Measurements from ENCODE around the gene ACOT11. TPM values are rescaled to one million over a fixed set of nuclear protein-coding genes. Genes with fewer than 3 reads are reported as not detected.

Gene ACOT11
- total RNA-seq, 1 donor from 2014 or later: 0.35 TPM

GRCh38 chr1:54583871-54584270, 35.8 kb downstream of the ACOT11 start:
- Mint-ChIP-seq H3K27me3 (ENCODE audit: unreplicated experiment) (no peaks in the 10 kb centered on the region), H3K9me3 (ENCODE audit: unreplicated experiment) (no peaks in the 10 kb centered on the region), H3K36me3 (ENCODE audit: unreplicated experiment) (no peaks in the 10 kb centered on the region), H3K4me1 (ENCODE audit: unreplicated experiment) (peaks cover 4% of the 10 kb centered on the region), H3K27ac (ENCODE audit: unreplicated experiment) (no peak overlapping the region), H3K4me3 (ENCODE audit: unreplicated experiment) (no peak overlapping the region)
- no peak for TF ChIP-seq CTCF (IDR thresholded peaks at IDR 0.05)
- no peak for DNase-seq (ENCODE audit: extremely low spot score, unreplicated experiment)

- DNase-seq (ENCODE audit: extremely low spot score, unreplicated experiment): no peak
- H3K9me3 Mint-ChIP-seq (ENCODE audit: unreplicated experiment): no peaks in the 10 kb centered on the region
- H3K27me3 Mint-ChIP-seq (ENCODE audit: unreplicated experiment): no peaks in the 10 kb centered on the region
- H3K36me3 Mint-ChIP-seq (ENCODE audit: unreplicated experiment): no peaks in the 10 kb centered on the region
- H3K4me3 Mint-ChIP-seq (ENCODE audit: unreplicated experiment): no peak overlapping the region
- no peak overlapping the region for H3K27ac Mint-ChIP-seq (ENCODE audit: unreplicated experiment)
- H3K4me1 Mint-ChIP-seq (ENCODE audit: unreplicated experiment): no peaks in the 10 kb centered on the region
- TF ChIP-seq CTCF (IDR thresholded peaks at IDR 0.05): no peak
These were observed 36.5 kb downstream of the ACOT11 start for GRCh38 chr1:54584575-54584974.

- Mint-ChIP-seq H3K36me3 (ENCODE audit: unreplicated experiment) (no peaks in the 10 kb centered on the region), H3K4me3 (ENCODE audit: unreplicated experiment) (no peak overlapping the region), H3K27me3 (ENCODE audit: unreplicated experiment) (no peaks in the 10 kb centered on the region), H3K27ac (ENCODE audit: unreplicated experiment) (no peak overlapping the region), H3K4me1 (ENCODE audit: unreplicated experiment) (no peaks in the 10 kb centered on the region), H3K9me3 (ENCODE audit: unreplicated experiment) (no peaks in the 10 kb centered on the region)
- no peak for TF ChIP-seq CTCF (IDR thresholded peaks at IDR 0.05)
- no peak for DNase-seq (ENCODE audit: extremely low spot score, unreplicated experiment)
These were observed 37.4 kb downstream of the ACOT11 start for GRCh38 chr1:54585181-54586066.

GRCh38 chr1:54588377-54588776, 40.3 kb downstream of the ACOT11 start:
- no peak for TF ChIP-seq CTCF (IDR thresholded peaks at IDR 0.05)
- Mint-ChIP-seq H3K9me3 (ENCODE audit: unreplicated experiment) (no peaks in the 10 kb centered on the region), H3K4me1 (ENCODE audit: unreplicated experiment) (no peaks in the 10 kb centered on the region), H3K4me3 (ENCODE audit: unreplicated experiment) (no peak overlapping the region), H3K36me3 (ENCODE audit: unreplicated experiment) (no peaks in the 10 kb centered on the region), H3K27ac (ENCODE audit: unreplicated experiment) (no peak overlapping the region), H3K27me3 (ENCODE audit: unreplicated experiment) (no peaks in the 10 kb centered on the region)
- no peak for DNase-seq (ENCODE audit: extremely low spot score, unreplicated experiment)

- no peaks in the 10 kb centered on the region for H3K9me3 Mint-ChIP-seq (ENCODE audit: unreplicated experiment)
- H3K27ac Mint-ChIP-seq (ENCODE audit: unreplicated experiment): no peak overlapping the region
- H3K27me3 Mint-ChIP-seq (ENCODE audit: unreplicated experiment): no peaks in the 10 kb centered on the region
- no peaks in the 10 kb centered on the region for H3K4me1 Mint-ChIP-seq (ENCODE audit: unreplicated experiment)
- no peak for DNase-seq (ENCODE audit: extremely low spot score, unreplicated experiment)
- H3K36me3 Mint-ChIP-seq (ENCODE audit: unreplicated experiment): no peaks in the 10 kb centered on the region
- H3K4me3 Mint-ChIP-seq (ENCODE audit: unreplicated experiment): no peak overlapping the region
- no peak for TF ChIP-seq CTCF (IDR thresholded peaks at IDR 0.05)
These were observed 43.2 kb downstream of the ACOT11 start for GRCh38 chr1:54591127-54591756.

Measured in osteocyte (in vitro differentiated cells).